Activated CD4-positive, alpha-beta T cell treated with anti-CD3 and anti-CD28 coated beads for 1 hour (primary cell): ENCODE results near the gene MVB12B.
"Not testable (repeated sequence)": the region's sequence is repeated elsewhere in the genome, so short reads cannot be mapped to it uniquely, and the experiment has no call there.

Experiments used
- DNase-seq: peaks from one replicate; pipeline ENCODE4 v3.0.0-alpha.2; 2020

Gene MVB12B

DNA sequence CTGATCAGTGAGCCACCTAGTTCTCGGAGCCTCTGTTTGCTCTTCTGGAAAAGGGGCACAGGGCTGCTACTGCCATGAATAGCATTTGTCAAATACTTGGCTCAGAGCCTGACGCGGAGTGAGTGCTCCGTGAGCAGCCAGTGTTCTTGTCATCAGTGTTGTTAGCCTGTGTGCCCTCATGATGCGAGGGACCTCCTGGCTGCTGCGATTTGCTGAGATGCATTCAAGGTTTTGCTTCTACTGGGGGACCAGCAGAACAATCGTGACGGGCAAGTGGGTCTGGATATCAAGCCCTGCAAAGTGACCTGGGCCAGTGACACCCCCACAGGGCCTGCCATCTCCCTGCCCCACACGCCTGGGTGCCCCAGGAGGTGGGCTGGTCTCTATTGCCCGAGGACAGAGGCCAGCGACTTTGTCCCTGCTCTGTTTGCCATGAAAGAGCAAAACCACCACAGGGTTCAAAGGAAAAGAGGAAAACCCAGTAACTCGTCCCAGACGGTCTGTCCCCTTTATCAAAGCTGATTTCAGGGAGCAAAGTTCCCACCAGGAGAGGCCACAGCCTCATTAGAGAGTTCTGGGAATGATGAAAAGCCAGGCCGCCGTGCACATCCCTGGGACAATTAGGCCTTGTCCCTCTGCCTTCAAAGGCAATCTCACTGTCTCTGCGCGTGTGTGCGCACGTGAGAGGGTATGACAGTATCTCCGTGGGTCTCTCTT lies 200.6 kb downstream of the MVB12B start:
- DNase-seq, result no peak

GRCh38 chr9:126528111-126528510 lies 201.5 kb downstream of the MVB12B start:
- no peak for DNase-seq

GRCh38 chr9:126528915-126529314 lies 202.3 kb downstream of the MVB12B start:
- DNase-seq, result no peak

GRCh38 chr9:126531035-126531571 lies 204.5 kb downstream of the MVB12B start:
- no peak for DNase-seq

DNA sequence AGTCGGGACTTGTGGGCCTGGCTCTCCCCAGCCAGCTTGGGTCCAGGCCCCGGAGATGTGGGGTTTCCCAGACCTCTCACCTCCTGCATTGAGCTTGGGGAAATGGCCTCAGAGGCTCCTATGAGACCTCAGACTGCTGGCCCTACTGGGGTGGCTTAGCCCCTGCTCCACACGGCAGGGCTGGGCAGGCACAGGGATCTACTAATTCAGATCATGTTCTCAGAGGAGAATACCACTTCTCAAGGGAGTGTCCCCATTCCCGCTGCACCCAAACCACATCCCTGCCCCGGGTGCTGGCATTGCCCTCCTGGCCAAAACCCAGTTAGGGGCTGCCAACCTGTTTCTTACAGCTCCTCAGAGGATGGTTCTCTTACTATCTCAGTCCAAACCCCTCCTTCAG lies 205.0 kb downstream of the MVB12B start:
- DNase-seq, result no peak

- DNase-seq, result no peak
These were observed 205.4 kb downstream of the MVB12B start for GRCh38 chr9:126532019-126532462.

- DNase-seq, result no peak
These were observed 205.9 kb downstream of the MVB12B start for GRCh38 chr9:126532489-126532888.

- DNase-seq, result no peak
These were observed 206.6 kb downstream of the MVB12B start for GRCh38 chr9:126532951-126533925.

- no peak for DNase-seq
These were observed 207.3 kb downstream of the MVB12B start for GRCh38 chr9:126533926-126534310.

- DNase-seq, result no peak
These were observed 208.0 kb downstream of the MVB12B start for GRCh38 chr9:126534431-126535186.

DNA sequence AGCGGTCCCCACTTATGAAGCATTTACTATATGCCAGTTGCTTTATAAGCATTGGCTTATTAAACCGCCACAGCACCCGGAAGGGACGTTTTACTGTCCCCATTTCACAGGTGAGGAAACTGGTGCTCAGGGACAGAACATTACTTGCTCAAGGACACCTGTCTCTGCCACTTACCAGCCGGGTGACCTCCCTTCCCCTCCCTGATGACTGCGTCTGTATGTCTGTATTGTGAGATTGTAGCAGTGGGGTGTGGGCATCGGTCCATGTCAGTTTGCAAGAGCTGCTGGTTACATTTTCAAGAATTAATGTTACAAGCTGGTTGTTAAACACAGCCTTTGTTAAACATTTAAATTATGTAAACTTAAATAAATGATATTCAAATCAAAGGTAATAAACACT lies 209.5 kb downstream of the MVB12B start:
- no peak for DNase-seq

- DNase-seq, result no peak
These were observed 210.3 kb downstream of the MVB12B start for GRCh38 chr9:126536841-126537465.

GRCh38 chr9:126538550-126538949 lies 211.9 kb downstream of the MVB12B start:
- no peak for DNase-seq

DNA sequence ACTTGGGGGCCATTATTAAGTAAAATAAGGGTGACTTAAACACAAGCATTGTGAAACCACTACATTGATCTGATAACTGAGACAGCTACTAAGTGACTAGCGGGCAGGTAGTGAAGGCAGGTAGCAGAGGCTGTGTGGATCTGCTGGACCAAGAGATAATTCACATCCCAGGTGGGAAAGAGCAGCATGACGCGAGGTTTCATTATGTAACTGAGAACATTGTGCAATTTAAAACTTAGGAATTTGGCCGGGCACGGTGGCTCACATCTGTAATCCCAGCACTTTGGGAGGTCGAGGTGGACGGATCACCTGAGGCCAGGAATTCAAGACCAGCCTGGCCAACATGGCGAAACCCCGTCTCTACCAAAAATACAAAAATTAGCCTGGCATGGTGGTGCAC lies 213.8 kb downstream of the MVB12B start:
- not testable (repeated sequence) for DNase-seq

DNA sequence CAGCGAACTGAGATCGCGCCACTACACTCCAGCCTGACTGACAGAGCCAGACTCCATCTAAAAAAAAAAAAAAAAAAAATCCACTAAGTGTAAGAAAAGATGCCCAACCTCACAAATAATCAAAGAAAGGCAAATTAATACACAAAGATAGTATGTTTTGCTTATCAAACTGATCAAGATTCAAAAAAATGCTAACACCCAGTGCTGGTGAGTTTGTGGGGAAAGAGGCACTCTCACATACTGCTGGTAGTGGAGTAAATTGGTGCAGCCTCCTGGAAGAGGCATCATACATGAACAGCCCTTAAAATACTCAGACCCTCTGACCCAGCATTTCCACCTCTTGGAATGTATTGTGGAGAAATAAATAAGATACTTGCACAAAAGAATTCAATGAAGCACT lies 216.9 kb downstream of the MVB12B start:
- DNase-seq, result no peak

DNA sequence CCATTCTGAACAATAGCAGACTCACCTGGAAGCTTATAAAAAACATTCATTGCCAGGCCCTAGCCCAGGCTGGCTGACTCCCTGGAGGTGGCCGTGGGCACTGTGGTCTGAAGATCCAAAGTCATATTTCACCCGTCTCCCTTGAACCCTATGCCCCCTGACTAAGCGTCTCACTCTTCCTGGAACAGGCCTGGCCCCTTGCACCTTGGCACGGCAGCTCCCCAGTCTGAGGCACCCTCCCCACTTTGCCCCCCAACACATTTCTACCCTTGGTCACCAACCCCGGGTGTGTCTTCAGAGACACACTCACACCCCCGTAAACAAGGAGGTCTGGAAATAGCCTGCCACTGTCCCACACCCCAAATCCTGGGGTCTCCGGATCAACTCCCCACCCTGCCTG lies 218.5 kb downstream of the MVB12B start:
- no peak for DNase-seq

GRCh38 chr9:126546036-126546435 lies 219.4 kb downstream of the MVB12B start:
- DNase-seq, result no peak

GRCh38 chr9:126548312-126548711 lies 221.7 kb downstream of the MVB12B start:
- no peak for DNase-seq

DNA sequence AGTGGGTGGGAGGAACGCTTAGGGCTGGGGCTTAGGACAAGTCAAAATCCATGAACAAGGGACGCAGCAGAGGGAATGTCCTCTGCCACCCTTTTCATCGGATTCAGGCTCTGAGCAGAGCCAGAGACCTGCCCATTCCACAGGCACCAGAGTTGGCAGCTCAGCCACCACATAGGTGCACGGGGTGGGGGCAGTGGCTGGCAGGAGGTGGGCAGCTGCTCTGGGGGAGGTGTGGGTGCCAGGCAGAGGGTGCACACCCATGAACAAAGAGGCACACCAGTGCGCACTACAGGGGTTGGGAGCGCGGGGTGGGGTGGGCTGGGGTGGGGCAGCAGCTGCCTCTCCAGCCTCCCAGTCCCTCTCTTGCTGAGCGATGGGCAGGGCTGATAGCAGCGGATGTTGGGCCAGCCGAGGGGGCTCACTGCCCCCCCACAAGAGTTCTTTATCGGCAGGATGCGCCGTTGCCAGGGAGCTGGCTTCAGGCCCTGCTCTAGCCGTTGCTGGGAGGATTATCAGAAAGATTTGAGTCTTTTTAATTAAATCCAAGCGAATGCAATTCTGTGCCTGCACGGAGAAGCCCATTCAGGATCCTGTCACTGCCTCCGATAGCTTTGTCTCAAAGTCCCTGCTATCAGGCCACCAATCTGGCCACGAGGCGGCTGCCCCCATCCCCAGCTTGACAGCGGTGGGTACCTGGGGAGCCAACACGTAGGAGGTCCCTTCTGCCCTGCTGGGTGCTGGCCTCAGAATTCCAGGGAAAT lies 222.8 kb downstream of the MVB12B start:
- DNase-seq, result no peak

DNA sequence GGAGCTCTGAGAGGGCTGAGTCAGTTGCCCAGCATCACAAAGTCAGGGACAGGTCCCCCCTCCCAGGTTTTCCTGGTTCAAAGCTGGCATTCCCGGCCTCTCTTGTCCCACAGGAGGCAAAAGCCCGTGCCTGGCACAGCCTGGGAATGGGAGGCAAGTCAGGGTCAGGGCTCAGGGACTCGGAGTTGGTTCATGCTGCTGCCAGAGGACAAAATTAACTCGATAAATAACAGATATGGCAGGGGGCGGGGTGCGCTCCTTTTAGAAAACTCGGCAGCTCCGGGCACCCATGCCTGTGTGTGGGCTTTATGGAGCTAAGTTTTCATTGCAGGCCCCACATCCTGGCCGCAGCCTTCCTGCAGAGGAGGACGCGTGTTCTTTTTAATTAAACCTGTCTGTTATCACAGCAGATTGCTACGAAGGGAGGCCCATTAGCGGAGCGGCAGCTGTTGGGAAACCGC lies 224.3 kb downstream of the MVB12B start:
- DNase-seq, result no peak

- no peak for DNase-seq
These were observed 225.2 kb downstream of the MVB12B start for GRCh38 chr9:126551812-126552211.

- no peak for DNase-seq
These were observed 227.7 kb downstream of the MVB12B start for GRCh38 chr9:126554292-126554691.
